Neural cell (in vitro differentiated cells): Measurements from ENCODE around the gene MYOF.

ENCODE experiments used
- POLR2AphosphoS5 ChIP-seq: IDR thresholded peaks from 2 replicates; pipeline ENCODE4 v1.6.1; 2012
- SMC3 ChIP-seq: fragments of 450-650 bp; conservative IDR thresholded peaks from 2 replicates; pipeline ENCODE4 v1.6.1; 2014; ENCODE audit warnings: antibody characterized with exemption, mild to moderate bottlenecking, moderate library complexity; ENCODE audit not compliant: poor library complexity
- TAF1 ChIP-seq: IDR thresholded peaks from 2 replicates; pipeline ENCODE4 v1.6.1; 2012; ENCODE audit warnings: low read depth
- TF ChIP-seq, protein P1 (sequence below): fragments of 450-650 bp; IDR thresholded peaks from 2 replicates; pipeline ENCODE4 v1.5.1; 2014; ENCODE audit warnings: antibody characterized with exemption, mild to moderate bottlenecking, moderate library complexity; ENCODE audit not compliant: poor library complexity, severe bottlenecking

- TF ChIP-seq TAF1 (no peak), POLR2AphosphoS5 (no peak), SMC3 (no peak)
- TF ChIP-seq, protein P1, sequence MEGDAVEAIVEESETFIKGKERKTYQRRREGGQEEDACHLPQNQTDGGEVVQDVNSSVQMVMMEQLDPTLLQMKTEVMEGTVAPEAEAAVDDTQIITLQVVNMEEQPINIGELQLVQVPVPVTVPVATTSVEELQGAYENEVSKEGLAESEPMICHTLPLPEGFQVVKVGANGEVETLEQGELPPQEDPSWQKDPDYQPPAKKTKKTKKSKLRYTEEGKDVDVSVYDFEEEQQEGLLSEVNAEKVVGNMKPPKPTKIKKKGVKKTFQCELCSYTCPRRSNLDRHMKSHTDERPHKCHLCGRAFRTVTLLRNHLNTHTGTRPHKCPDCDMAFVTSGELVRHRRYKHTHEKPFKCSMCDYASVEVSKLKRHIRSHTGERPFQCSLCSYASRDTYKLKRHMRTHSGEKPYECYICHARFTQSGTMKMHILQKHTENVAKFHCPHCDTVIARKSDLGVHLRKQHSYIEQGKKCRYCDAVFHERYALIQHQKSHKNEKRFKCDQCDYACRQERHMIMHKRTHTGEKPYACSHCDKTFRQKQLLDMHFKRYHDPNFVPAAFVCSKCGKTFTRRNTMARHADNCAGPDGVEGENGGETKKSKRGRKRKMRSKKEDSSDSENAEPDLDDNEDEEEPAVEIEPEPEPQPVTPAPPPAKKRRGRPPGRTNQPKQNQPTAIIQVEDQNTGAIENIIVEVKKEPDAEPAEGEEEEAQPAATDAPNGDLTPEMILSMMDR, result no peak
Observed at GRCh38 chr10:93342921-93343320, 139.2 kb downstream of the MYOF start.
